Measurements from ENCODE around the gene BAHD1.
A peak's percentile ranks its signal among the peaks of the same experiment; 100 is the strongest.

BAHD1 gene

DNA sequence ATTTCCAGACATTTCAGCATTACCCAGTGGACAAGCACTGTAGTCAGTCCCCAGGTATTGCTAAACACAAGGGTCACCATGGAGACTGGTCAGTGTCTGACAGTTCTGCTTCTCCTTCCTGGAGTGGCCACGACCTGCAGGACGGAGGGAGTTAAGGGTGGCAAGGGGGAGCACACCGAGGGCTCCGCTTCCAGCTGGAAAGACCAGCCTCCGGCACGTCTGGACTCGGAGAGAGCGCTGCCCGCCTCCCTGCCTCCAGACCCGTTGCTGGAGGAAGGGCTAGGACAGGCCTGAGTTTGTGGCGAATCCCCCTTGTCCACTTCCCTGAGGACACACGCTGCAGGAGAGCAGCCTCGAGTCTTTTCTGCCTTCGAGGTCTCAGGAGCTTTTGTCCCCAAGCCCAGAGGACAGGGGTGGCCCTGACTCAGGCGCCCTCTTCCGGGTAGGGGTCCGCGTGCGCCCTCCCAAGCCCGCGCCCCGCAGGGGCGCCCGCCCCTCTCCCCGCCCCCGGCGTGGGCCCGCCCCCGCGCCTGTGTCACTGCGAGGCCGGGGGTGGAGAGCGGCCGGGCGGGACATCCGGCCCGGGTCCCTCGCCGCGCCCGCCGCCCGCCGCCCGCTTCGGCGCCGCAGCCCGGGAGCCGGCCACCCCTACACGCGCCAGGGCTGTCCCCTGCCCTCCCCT is 29.8 kb downstream of the BAHD1 start, which contains the start of gene CHST14:
TSS of gene CHST14 (plus strand) at position 562 of the 682 bp plus-strand sequence. CDS start 230 bp downstream, outside the sequence.
- DNase-seq (ENCODE audit: low read depth): no peak
- peak within 1 kb of the TSS; percentile 53 for H3K4me3 ChIP-seq (ENCODE audit: control insufficient read depth, low read depth, low read length)
- no peak for TF ChIP-seq CTCF (IDR thresholded peaks at IDR 0.05; ENCODE audit: control insufficient read depth, insufficient read depth, low read depth, low read length, missing control alignments)

GRCh38 chr15:40471105-40471807 is 30.5 kb downstream of the BAHD1 start:
- DNase-seq (ENCODE audit: low read depth): no peak
- peak overlapping the region; percentile 53 for H3K4me3 ChIP-seq (ENCODE audit: control insufficient read depth, low read depth, low read length)
- no peak for TF ChIP-seq CTCF (IDR thresholded peaks at IDR 0.05; ENCODE audit: control insufficient read depth, insufficient read depth, low read depth, low read length, missing control alignments)

DNA sequence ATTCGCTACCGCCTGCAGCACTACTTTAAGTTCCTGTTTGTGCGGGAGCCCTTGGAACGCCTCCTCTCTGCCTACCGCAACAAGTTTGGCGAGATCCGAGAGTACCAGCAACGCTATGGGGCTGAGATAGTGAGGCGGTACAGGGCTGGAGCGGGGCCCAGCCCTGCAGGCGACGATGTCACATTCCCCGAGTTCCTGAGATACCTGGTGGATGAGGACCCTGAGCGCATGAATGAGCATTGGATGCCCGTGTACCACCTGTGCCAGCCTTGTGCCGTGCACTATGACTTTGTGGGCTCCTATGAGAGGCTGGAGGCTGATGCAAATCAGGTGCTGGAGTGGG is 31.0 kb downstream of the BAHD1 start:
- H3K4me3 ChIP-seq (ENCODE audit: control insufficient read depth, low read depth, low read length): peak overlapping the region; percentile 53
- TF ChIP-seq CTCF (IDR thresholded peaks at IDR 0.05; ENCODE audit: control insufficient read depth, insufficient read depth, low read depth, low read length, missing control alignments): no peak
- no peak for DNase-seq (ENCODE audit: low read depth)

GRCh38 chr15:40472171-40472727 is 31.5 kb downstream of the BAHD1 start:
- peak overlapping the region; percentile 53; the same call in 1 of the 2 replicates for H3K4me3 ChIP-seq (ENCODE audit: control insufficient read depth, low read depth, low read length)
- no peak for DNase-seq (ENCODE audit: low read depth)
- TF ChIP-seq CTCF (IDR thresholded peaks at IDR 0.05; ENCODE audit: control insufficient read depth, insufficient read depth, low read depth, low read length, missing control alignments): no peak

- no peak overlapping the region for H3K4me3 ChIP-seq (ENCODE audit: control insufficient read depth, low read depth, low read length)
- DNase-seq (ENCODE audit: low read depth): no peak
These were observed 33.8 kb downstream of the BAHD1 start for GRCh38 chr15:40474581-40474980.

More at GRCh38 chr15:40474581-40474980, 33.8 kb downstream of the BAHD1 start:
- no peak for TF ChIP-seq CTCF (IDR thresholded peaks at IDR 0.05; ENCODE audit: control insufficient read depth, insufficient read depth, low read depth, low read length, missing control alignments)
